Smooth muscle cell (in vitro differentiated cells): ENCODE measurements around the gene CACHD1. TPM values are rescaled to one million over a fixed set of nuclear protein-coding genes. Genes with fewer than 3 reads are reported as not detected.

Experiments
- DNase-seq: peaks from one replicate; lab custom pipeline; 2025; ENCODE audit not compliant: unreplicated experiment; lab: John Stamatoyannopoulos, UW
- H2AFZ ChIP-seq: fragments of 200-600 bp; sonication (generic); 2 replicates; pipeline ENCODE4 v1.6.0; 2016; ENCODE audit warnings: antibody characterized with exemption, low read depth, mild to moderate bottlenecking
- H3F3A ChIP-seq: fragments of 200-600 bp; sonication (generic); 2 replicates; pipeline ENCODE4 v1.6.0; 2017; ENCODE audit warnings: antibody characterized with exemption, low read depth
- H3K27ac ChIP-seq: fragments of 200-600 bp; sonication (generic); 2 replicates; pipeline ENCODE4 v1.5.1; 2016; ENCODE audit warnings: low read depth, mild to moderate bottlenecking
- H3K27me3 ChIP-seq: fragments of 200-600 bp; sonication (generic); 2 replicates; pipeline ENCODE4 v1.6.1; 2016; ENCODE audit warnings: low read depth, mild to moderate bottlenecking
- H3K36me3 ChIP-seq: fragments of 200-600 bp; sonication (generic); 2 replicates; pipeline ENCODE4 v1.5.1; 2016; ENCODE audit warnings: low read depth
- H3K4me1 ChIP-seq: fragments of 200-600 bp; sonication (generic); 2 replicates; pipeline ENCODE4 v1.5.1; 2016; ENCODE audit warnings: low read depth
- H3K4me2 ChIP-seq: fragments of 200-600 bp; sonication (generic); 2 replicates; pipeline ENCODE4 v1.6.0; 2016; ENCODE audit warnings: mild to moderate bottlenecking
- H3K4me3 ChIP-seq: fragments of 200-600 bp; sonication (generic); 2 replicates; pipeline ENCODE4 v1.5.1; 2016; ENCODE audit warnings: mild to moderate bottlenecking
- H3K79me2 ChIP-seq: fragments of 200-600 bp; sonication (generic); 2 replicates; pipeline ENCODE4 v1.6.0; 2016; ENCODE audit warnings: low read depth, mild to moderate bottlenecking
- H3K9ac ChIP-seq: fragments of 200-600 bp; sonication (generic); 2 replicates; pipeline ENCODE4 v1.6.0; 2016; ENCODE audit warnings: low read depth
- H3K9me3 ChIP-seq: fragments of 200-600 bp; sonication (generic); replicated peaks from 2 replicates; pipeline ENCODE4 v1.5.1; 2016; ENCODE audit warnings: low read depth
- H4K20me1 ChIP-seq: fragments of 200-600 bp; sonication (generic); 2 replicates; pipeline ENCODE4 v1.6.0; 2016; ENCODE audit warnings: low read depth
- CTCF ChIP-seq: fragments of 200-600 bp; sonication (generic); IDR thresholded peaks from 2 replicates; pipeline ENCODE4 v1.5.1; 2017; ENCODE audit warnings: borderline replicate concordance, mild to moderate bottlenecking, antibody characterized with exemption; ENCODE audit not compliant: insufficient read depth, poor library complexity, severe bottlenecking
- WGBS: methylation state at CpG from one replicate; pipeline ENCODE4 v1.1.7; 2016; ENCODE audit warnings: low lambda C conversion rate; 5-methylcytosine and 5-hydroxymethylcytosine counted together
- polyA plus RNA-seq: library from polyadenylated mRNA; unstranded; fragments of >200 nt; fragmentation: Nextera tagmentation; extraction: Ambion mirVana; gene quantifications from 2 replicates; pipeline ENCODE4 v1.2.1, GENCODE V29; 2016
- total RNA-seq: library from RNA; depleted of rRNA; stranded (reverse); fragments of >200 nt; gene quantifications from 2 replicates; pipeline ENCODE4 v1.2.3, GENCODE V29; 2014

The CACHD1 gene
- total and polyA plus RNA-seq, 2 experiments from 2014 or later = 12.9 to 20.8 TPM

GRCh38 chr1:64696879-64697278, 226.9 kb downstream of the CACHD1 start:
- H3K36me3 ChIP-seq = no peaks in the 10 kb centered on the region
- no peak overlapping the region for H3K4me3 ChIP-seq
- H3K4me1 ChIP-seq = peaks cover 4% of the 10 kb centered on the region
- no peaks in the 10 kb centered on the region for H3F3A ChIP-seq
- TF ChIP-seq CTCF = no peak
- H2AFZ ChIP-seq = no peak overlapping the region
- no peaks in the 10 kb centered on the region for H4K20me1 ChIP-seq
- no peak overlapping the region for H3K27ac ChIP-seq
- H3K27me3 ChIP-seq = no peaks in the 10 kb centered on the region
- 87% methylated on average over 3 of the region's 3 CpGs for WGBS
- DNase-seq = no peak
- H3K9me3 ChIP-seq = no peaks in the 10 kb centered on the region
- H3K4me2 ChIP-seq = no peak overlapping the region
- no peak overlapping the region for H3K9ac ChIP-seq
- no peaks in the 10 kb centered on the region for H3K79me2 ChIP-seq

DNA sequence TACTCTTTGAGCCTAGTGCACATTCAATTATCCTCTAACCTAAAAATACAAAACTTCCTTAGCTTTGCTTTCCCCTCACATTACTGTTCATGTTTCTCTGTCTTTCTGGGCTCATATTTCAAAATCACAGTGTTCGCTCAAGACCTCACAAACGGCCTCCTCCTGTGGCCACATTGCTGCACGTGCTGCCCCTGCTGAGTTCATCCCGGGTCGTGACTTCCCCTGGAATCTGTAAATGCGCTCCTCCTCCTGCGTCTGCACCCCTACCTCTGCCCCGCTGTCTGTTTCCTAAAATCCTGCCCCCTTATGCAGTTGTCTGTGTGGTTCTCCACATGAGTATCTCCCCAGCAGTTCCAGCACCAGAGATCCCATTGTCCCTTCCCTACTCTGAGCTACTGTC, 229.4 kb downstream of the CACHD1 start:
- H3F3A ChIP-seq = no peaks in the 10 kb centered on the region
- H3K9me3 ChIP-seq = no peaks in the 10 kb centered on the region
- no peaks in the 10 kb centered on the region for H3K79me2 ChIP-seq
- 84% methylated on average over 8 of the region's 8 CpGs for WGBS
- H3K36me3 ChIP-seq = no peaks in the 10 kb centered on the region
- DNase-seq = no peak
- no peak for TF ChIP-seq CTCF
- H2AFZ ChIP-seq = no peak overlapping the region
- H4K20me1 ChIP-seq = no peaks in the 10 kb centered on the region
- H3K4me3 ChIP-seq = no peak overlapping the region
- H3K27ac ChIP-seq = no peak overlapping the region
- H3K27me3 ChIP-seq = no peaks in the 10 kb centered on the region
- H3K4me1 ChIP-seq = peaks cover 4% of the 10 kb centered on the region
- no peak overlapping the region for H3K9ac ChIP-seq
- H3K4me2 ChIP-seq = no peak overlapping the region

- 90% methylated on average over 5 of the region's 5 CpGs for WGBS
Observed at GRCh38 chr1:64701071-64701470, 231.1 kb downstream of the CACHD1 start.

More at GRCh38 chr1:64701071-64701470, 231.1 kb downstream of the CACHD1 start:
- Histone ChIP-seq H3K79me2 (no peaks in the 10 kb centered on the region), H2AFZ (no peak overlapping the region), H3K4me3 (no peak overlapping the region), H3K27ac (no peak overlapping the region), H3K27me3 (no peaks in the 10 kb centered on the region), H3K4me1 (peaks cover 4% of the 10 kb centered on the region), H3K4me2 (no peak overlapping the region), H3K36me3 (no peaks in the 10 kb centered on the region), H3F3A (no peaks in the 10 kb centered on the region), H3K9me3 (no peaks in the 10 kb centered on the region), H4K20me1 (no peaks in the 10 kb centered on the region), H3K9ac (no peak overlapping the region)
- TF ChIP-seq CTCF = no peak
- DNase-seq = no peak
